PC-3 (cell line): ENCODE data around the gene SYT5. TPM values are rescaled to one million over a fixed set of nuclear protein-coding genes. Genes with fewer than 3 reads are reported as not detected.

Experiments used
- ATAC-seq: fragments of 200-7000 bp; cut with Tn5 transposase; 2 replicates; pipeline ENCODE4 v1.9.1; 2020; ENCODE audit warnings: mild to moderate bottlenecking, moderate library complexity
- BruUV-seq: library from RNA; stranded (reverse); fragments of 400-500 nt; replicated peaks from 2 replicates; lab custom pipeline; 2021; lab: Mats Ljungman, UMichigan
- CTCF ChIA-PET: fragments of 300-600 bp; sonication (Branson Sonifier 250); formaldehyde crosslinking; loops from one replicate; lab custom pipeline; 2022; ENCODE audit warnings: antibody characterized with exemption; lab: Charles Lee
- POLR2A ChIA-PET: fragments of 300-600 bp; sonication (Branson Sonifier 250); formaldehyde crosslinking; loops from one replicate; lab custom pipeline; 2022; ENCODE audit warnings: antibody characterized with exemption; ENCODE audit not compliant: unreplicated experiment; lab: Charles Lee
- DNase-seq: peaks from one replicate; pipeline ENCODE4 v3.0.0-alpha.2; 2015
- H2AFZ ChIP-seq: fragments of 300-600 bp; sonication (generic); 2 replicates; pipeline ENCODE4 v1.6.0; 2016; ENCODE audit warnings: antibody characterized with exemption, low read length
- H3F3A ChIP-seq: fragments of 300-600 bp; sonication (generic); one replicate; pipeline ENCODE4 v1.6.0; 2017; ENCODE audit warnings: antibody characterized with exemption, low read length, control low read depth, mild to moderate bottlenecking; ENCODE audit not compliant: unreplicated experiment
- H3K27ac ChIP-seq: fragments of 300-600 bp; sonication (generic); 2 replicates; pipeline ENCODE4 v1.5.1; 2016; ENCODE audit warnings: mild to moderate bottlenecking, low read length
- H3K27me3 ChIP-seq: fragments of 300-600 bp; sonication (generic); 2 replicates; pipeline ENCODE4 v1.6.1; 2016; ENCODE audit warnings: low read length, mixed read lengths
- H3K36me3 ChIP-seq: fragments of 300-600 bp; sonication (generic); 2 replicates; pipeline ENCODE4 v1.6.1; 2016; ENCODE audit warnings: low read depth, mixed run types, low read length, mixed read lengths
- H3K4me1 ChIP-seq: fragments of 300-600 bp; sonication (generic); 2 replicates; pipeline ENCODE4 v1.5.1; 2016; ENCODE audit warnings: low read length; ENCODE audit not compliant: insufficient read depth
- H3K4me2 ChIP-seq: fragments of 300-600 bp; sonication (generic); 2 replicates; pipeline ENCODE4 v1.6.0; 2016; ENCODE audit warnings: low read length
- H3K4me3 ChIP-seq: fragments of 300-600 bp; sonication (generic); 2 replicates; pipeline ENCODE4 v1.5.1; 2016; ENCODE audit warnings: mild to moderate bottlenecking, low read length, mixed read lengths
- H3K79me2 ChIP-seq: fragments of 300-600 bp; sonication (generic); 2 replicates; pipeline ENCODE4 v1.6.1; 2017; ENCODE audit warnings: low read length, mixed read lengths
- H3K9ac ChIP-seq: fragments of 300-600 bp; sonication (generic); 2 replicates; pipeline ENCODE4 v1.6.0; 2016; ENCODE audit warnings: mild to moderate bottlenecking, low read length
- H3K9me2 ChIP-seq: fragments of 300-600 bp; sonication (generic); replicated peaks from 2 replicates; pipeline ENCODE4 v1.6.1; 2016; ENCODE audit warnings: mixed run types, low read length, mixed read lengths
- H3K9me3 ChIP-seq: fragments of 300-600 bp; sonication (generic); 2 replicates; pipeline ENCODE4 v1.6.1; 2016; ENCODE audit warnings: low read length, mixed read lengths
- H4K20me1 ChIP-seq: fragments of 300-600 bp; sonication (generic); 2 replicates; pipeline ENCODE4 v1.6.1; 2016; ENCODE audit warnings: low read length, mixed read lengths
- CTCF ChIP-seq: fragments of 300-600 bp; sonication (generic); conservative IDR thresholded peaks from 2 replicates; pipeline ENCODE4 v1.5.1; 2017; ENCODE audit warnings: antibody characterized with exemption, low read depth, mild to moderate bottlenecking, low read length
- EZH2 ChIP-seq: fragments of 300-600 bp; sonication (generic); IDR thresholded peaks from one replicate; pipeline ENCODE4 v1.6.1; 2017; ENCODE audit warnings: antibody characterized with exemption, mild to moderate bottlenecking, low read length; ENCODE audit not compliant: unreplicated experiment
- EZH2phosphoT487 ChIP-seq: fragments of 300-600 bp; sonication (generic); IDR thresholded peaks from 2 replicates; pipeline ENCODE4 v1.6.1; 2018; ENCODE audit warnings: mild to moderate bottlenecking, antibody characterized with exemption, low read length, borderline replicate concordance
- intact Hi-C: fragments of 100-400 bp; cut with micrococcal nuclease; formaldehyde crosslinking; loops from 2 replicates; pipeline ENCODE4 v1.9.0; 2023
- total RNA-seq: library from RNA; depleted of rRNA; stranded (reverse); fragments of >200 nt; gene quantifications from 2 replicates; pipeline ENCODE4 v1.2.3, GENCODE V29; 2014

The SYT5 gene
- total RNA-seq, 1 experiment from 2014 or later = 2.5 TPM

GRCh38 chr19:55216461-55217198 is 36.5 kb upstream of the SYT5 start:
- no peak for TF ChIP-seq CTCF
- intact Hi-C loops = loop anchor here (1.0 to 10.0 kb wide), 2 partner anchors 43 to 168 kb away; partner anchors contain the start of genes PPP6R1, RPL28 and TMEM238
- H3K4me2 ChIP-seq = peak overlapping the region; percentile 77
- H3K36me3 ChIP-seq = no peaks in the 10 kb centered on the region
- peak; percentile 100 for DNase-seq
- no peaks in the 10 kb centered on the region for H3F3A ChIP-seq
- H3K4me3 ChIP-seq = peak overlapping the region; percentile 44
- BruUV-seq = TSS peak; percentile 77
- H3K9me3 ChIP-seq = no peaks in the 10 kb centered on the region
- no peaks in the 10 kb centered on the region for H4K20me1 ChIP-seq
- peaks cover 22% of the 10 kb centered on the region for H3K4me1 ChIP-seq
- no peaks in the 10 kb centered on the region for H3K9me2 ChIP-seq
- peak; percentile 91 for ATAC-seq
- peak overlapping the region; percentile 37; the same call in 1 of the 2 replicates for H3K9ac ChIP-seq
- POLR2A ChIA-PET = interaction anchor here (0.6 to 1.0 kb wide), 2 partner anchors 50 to 1348 kb away, joined by 3 read pairs; partner anchors contain the start of gene DNAAF3
- no peaks in the 10 kb centered on the region for H3K79me2 ChIP-seq
- H2AFZ ChIP-seq = peak overlapping the region; percentile 15; the same call in 1 of the 2 replicates
- H3K27me3 ChIP-seq = no peaks in the 10 kb centered on the region
- CTCF ChIA-PET = interaction anchor here (0.6 kb wide), 1 partner anchor 168 kb away, joined by 3 read pairs; the partner anchor contains the start of gene TMEM238
- peak overlapping the region; percentile 84 for H3K27ac ChIP-seq

GRCh38 chr19:55213547-55213946 is 33.5 kb upstream of the SYT5 start:
- H3K4me2 ChIP-seq = no peak overlapping the region
- no peaks in the 10 kb centered on the region for H3K79me2 ChIP-seq
- H4K20me1 ChIP-seq = no peaks in the 10 kb centered on the region
- no peak overlapping the region for H2AFZ ChIP-seq
- no peak overlapping the region for H3K27ac ChIP-seq
- intact Hi-C loops = loop anchor here (5.0 to 10.0 kb wide), 3 partner anchors 41 to 171 kb away; partner anchors contain the start of genes KMT5C, RPL28 and TMEM238
- POLR2A ChIA-PET = no interaction called here
- no peak for TF ChIP-seq CTCF
- no peak for TF ChIP-seq EZH2
- no peak for TF ChIP-seq EZH2phosphoT487
- no peak for DNase-seq
- no peak overlapping the region for H3K4me3 ChIP-seq
- H3K9ac ChIP-seq = no peak overlapping the region
- no peaks in the 10 kb centered on the region for H3K9me3 ChIP-seq
- CTCF ChIA-PET = no interaction called here
- no peak for ATAC-seq
- peaks cover 8% of the 10 kb centered on the region for H3F3A ChIP-seq
- no TSS peak for BruUV-seq
- H3K4me1 ChIP-seq = peaks cover 40% of the 10 kb centered on the region
- no peaks in the 10 kb centered on the region for H3K27me3 ChIP-seq
- no peaks in the 10 kb centered on the region for H3K36me3 ChIP-seq
- H3K9me2 ChIP-seq = no peaks in the 10 kb centered on the region

GRCh38 chr19:55212447-55212846 is 32.4 kb upstream of the SYT5 start:
- Histone ChIP-seq H2AFZ (no peak overlapping the region), H3K27ac (no peak overlapping the region), H3K9me3 (no peaks in the 10 kb centered on the region), H3K9ac (no peak overlapping the region), H3K27me3 (no peaks in the 10 kb centered on the region), H3K4me2 (no peak overlapping the region), H3K4me3 (no peak overlapping the region), H3K36me3 (no peaks in the 10 kb centered on the region), H3K79me2 (no peaks in the 10 kb centered on the region), H4K20me1 (no peaks in the 10 kb centered on the region), H3F3A (peaks cover 8% of the 10 kb centered on the region), H3K4me1 (peaks cover 37% of the 10 kb centered on the region), H3K9me2 (no peaks in the 10 kb centered on the region)
- peak; percentile 29 for ATAC-seq
- peak; percentile 95 for DNase-seq
- intact Hi-C loops = loop anchor here (1.0 to 10.0 kb wide), 6 partner anchors 40 to 206 kb away; partner anchors contain the start of genes KMT5C, PPP6R1, RPL28 and TMEM238
- CTCF ChIA-PET = no interaction called here
- BruUV-seq = no TSS peak
- POLR2A ChIA-PET = no interaction called here
- TF ChIP-seq CTCF = peak; percentile 99
- TF ChIP-seq EZH2phosphoT487 = no peak
